UCSD-AML1 (cell line): ENCODE results near the gene THPO.
"Not testable (repeated sequence)": the region's sequence is repeated elsewhere in the genome, so short reads cannot be mapped to it uniquely, and the experiment has no call there.

ENCODE experiments used
- DNase-seq: peaks from one replicate; lab custom pipeline; 2025; ENCODE audit not compliant: unreplicated experiment; lab: John Stamatoyannopoulos, UW

THPO gene

DNA sequence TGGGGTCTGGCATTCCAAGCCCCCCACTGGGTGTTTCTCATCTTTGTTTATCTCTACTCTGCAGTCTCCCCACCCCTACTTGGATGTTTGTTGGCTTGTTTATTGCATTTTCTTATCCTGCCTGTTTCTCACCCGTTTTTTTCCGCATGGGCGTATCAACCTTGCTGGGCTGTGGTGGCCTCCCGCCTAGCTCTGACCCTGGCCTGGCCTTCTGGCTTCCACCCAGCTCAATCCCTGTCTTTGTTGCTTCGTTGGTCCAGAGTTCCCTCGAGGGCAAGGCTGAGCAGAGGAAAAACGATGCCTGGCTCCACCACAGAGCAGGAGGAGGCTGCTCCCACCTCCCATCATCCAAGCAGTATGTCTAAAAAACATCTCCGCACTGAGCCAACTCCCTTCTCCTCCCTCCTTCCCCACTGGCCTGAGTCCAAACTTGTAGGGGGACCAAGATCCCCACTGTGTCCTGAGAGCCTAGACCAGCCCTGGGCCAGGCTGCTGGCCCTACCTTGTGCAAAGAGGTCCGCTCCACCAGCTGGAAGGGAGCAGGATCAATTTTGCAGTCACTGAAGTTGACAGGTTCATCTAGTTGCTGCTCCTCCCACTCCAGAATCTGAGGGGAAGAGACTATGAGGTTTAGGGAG is 26.4 kb downstream of the THPO start:
- no peak for DNase-seq

DNA sequence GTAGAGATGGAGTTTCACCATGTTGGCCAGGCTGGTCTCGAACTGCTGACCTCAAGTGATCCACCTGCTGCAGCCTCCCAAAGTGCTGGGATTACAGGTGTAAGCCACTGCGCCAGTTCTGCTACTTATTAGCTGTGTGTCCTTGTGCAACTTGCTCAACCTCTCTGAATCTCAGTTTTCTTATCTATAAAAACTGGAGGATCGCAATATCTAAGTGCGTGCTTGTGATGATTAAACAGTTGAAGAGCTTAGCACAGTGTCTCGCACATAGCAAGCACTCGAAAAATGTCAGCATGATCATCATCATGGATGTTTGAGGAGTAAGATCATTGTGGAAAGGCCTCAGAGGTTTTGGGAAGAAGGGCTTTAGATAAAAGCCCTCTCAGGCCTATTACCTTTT is 27.4 kb downstream of the THPO start:
- no peak for DNase-seq

DNA sequence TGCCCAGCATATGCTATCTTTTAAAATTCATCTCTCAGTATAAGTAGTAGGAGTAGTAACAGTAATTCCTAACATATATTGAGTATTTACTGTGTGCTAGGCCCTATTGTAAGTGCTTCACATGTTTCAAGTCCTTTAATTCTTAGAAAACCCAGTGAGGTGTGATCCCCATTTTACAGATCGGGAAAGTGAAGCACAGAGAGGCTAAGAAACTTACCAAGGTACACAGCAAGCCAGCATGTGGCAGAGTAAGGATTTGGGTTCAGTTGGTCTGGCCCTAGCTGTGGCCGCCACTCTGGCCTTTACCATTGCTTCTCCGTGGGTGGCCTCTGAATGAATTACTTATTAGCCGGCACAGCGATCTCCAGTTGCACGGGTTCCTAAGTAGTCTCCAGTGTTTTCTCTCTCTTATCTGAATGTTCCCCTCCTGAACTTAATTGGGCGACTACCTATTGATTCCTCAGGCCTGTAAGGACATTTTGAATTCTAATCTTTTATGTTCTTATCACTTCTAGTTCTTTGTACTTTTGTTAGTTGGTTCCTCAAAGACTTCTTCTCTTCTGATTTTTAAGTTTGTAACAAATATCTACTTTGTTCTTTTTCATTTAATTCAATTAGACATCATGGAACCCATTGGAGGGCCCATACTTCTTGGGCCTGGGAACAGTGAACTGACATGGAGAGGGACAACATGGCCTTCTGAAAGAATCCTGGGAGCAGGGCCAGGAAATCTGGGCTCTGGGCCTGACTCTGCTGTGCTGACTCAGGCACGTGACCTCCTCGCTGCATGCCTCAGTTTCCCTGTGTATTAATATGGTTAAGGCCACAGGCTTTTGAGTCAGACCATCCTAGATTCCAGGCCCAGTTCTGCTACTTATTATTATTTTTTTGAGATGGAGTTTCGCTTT is 28.2 kb downstream of the THPO start:
- no peak for DNase-seq

DNA sequence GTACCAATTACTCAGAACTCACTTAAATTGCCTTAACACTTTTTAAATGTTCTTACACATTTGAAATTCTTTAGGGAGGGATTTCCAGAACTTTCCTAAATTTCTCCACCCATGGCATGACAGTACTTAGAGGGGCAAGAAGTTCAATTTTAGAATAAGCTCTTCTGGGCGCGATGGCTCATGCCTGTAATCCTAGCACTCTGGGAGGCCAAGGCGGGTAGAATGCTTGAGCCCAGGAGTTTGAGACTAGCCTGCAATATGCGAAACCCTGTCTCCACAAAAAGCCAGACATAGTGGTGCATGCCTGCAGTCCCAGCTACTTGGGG is 30.0 kb downstream of the THPO start:
- no peak for DNase-seq

DNA sequence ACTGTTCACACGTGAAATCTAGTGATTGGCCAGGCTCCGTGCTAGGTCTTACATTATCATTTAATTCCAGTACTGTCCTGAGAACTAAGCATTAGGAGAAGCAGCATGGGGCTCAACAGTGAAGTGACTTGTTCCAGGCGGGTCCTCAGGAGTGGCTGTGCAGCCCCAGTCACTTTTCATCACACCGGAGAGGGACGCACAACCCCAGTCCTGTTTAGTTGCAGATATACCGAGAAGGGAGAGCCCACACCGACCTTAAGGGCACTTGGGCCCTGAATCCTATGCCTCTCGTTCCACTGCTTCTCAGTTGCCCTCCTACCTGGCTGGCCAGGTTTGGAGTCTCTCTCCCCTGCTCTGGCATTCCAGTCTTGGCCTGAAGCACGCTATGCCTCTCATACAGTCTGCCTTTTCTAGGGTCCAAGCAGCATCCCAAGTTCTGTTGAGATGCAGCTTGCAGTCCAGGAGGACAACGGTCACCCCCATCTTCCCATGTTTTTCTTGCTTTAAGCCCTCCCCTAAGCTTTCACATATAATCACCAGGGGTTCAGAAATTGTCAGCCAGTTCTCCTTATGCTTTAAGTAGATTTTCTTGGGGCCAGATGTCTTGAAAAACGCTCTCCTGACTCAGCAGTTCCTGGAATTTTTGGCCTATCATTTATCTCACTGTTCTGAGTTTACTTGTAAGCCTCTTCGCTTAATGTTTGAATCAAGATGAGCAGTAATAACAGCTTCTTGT is 30.5 kb downstream of the THPO start:
- no peak for DNase-seq

DNA sequence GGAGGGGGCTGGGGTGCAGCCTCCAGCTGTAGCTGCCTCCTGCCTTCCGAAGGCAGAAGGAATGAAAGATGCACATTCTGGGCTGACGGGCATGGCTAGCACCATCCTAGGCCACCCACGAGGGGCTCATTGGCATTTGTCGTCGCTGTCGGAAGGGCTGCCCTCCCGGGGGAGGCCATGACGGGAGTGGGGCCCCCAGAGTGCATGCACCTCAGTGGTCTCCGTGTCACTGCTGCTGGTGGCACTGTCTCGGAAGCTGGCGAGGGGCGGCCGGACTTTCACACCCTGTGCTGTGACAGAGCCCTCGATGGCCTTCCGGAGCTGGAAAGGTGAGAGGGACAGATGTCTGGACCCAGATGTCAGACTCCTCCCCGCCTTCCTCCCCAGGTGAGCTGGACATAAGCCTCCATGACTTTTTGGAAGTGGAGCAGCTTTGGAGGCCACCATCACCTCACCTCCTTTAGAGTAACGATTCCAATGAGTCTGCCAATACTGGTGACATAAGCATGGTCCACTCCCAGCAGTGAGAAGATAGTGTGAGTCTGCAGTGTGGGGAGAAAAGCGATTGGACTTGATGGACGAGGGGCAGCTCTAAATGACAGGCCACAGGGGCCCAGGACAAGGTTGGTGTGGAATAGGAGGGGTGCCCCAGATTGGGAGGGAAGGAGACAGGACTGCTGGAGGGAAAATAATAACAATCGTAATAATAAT is 31.4 kb downstream of the THPO start:
- DNase-seq = no peak

GRCh38 chr3:184345317-184346144 is 32.5 kb downstream of the THPO start:
- peak; percentile 50 for DNase-seq

GRCh38 chr3:184344579-184345316 is 33.3 kb downstream of the THPO start:
- no peak for DNase-seq

DNA sequence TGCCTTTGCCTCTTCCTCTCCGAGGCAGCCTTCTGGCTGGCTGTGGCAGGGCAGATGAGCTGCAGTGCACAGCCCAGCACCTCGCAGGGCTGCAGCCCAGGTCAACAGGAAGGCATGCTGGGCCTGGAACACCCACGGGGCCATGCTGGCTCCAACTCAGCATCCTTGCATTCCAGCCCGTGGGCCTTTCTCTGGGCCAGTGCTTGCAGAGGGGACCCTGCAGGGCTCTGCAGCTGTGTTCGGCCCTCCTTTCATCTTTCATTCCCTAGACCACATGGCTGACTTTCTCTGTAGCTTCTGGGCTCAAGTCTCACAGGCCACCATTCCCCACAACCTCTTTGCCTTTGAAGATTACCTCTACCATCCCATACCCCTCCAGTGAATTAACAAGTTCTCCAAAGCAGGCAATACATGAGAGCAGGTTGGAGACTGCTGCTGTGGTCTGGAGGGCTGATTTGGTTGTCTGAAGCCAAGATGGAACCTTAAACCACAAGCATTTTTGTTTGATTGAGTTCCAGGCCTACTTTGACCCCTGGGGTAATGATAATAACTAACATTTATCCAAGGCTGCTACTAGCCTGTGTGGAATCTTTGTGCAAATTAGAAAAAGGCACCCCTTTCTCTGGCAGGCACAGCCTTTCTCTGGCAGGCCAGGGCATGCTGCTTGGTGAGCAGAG is 34.7 kb downstream of the THPO start:
- DNase-seq = no peak

DNA sequence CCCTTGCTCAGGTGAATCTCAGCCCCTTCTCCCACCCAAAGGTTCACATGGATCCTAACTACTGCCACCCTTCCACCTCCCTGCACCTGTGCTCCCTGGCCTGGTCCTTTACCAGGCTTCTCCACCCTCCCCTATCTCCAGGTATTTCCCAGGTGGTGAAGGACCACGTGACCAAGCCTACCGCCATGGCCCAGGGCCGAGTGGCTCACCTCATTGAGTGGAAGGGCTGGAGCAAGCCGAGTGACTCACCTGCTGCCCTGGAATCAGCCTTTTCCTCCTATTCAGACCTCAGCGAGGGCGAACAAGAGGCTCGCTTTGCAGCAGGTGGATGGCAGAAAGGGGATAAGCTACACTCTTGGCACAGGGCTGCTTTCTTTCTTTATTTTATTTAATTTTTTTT is 36.1 kb downstream of the THPO start:
- no peak for DNase-seq

DNA sequence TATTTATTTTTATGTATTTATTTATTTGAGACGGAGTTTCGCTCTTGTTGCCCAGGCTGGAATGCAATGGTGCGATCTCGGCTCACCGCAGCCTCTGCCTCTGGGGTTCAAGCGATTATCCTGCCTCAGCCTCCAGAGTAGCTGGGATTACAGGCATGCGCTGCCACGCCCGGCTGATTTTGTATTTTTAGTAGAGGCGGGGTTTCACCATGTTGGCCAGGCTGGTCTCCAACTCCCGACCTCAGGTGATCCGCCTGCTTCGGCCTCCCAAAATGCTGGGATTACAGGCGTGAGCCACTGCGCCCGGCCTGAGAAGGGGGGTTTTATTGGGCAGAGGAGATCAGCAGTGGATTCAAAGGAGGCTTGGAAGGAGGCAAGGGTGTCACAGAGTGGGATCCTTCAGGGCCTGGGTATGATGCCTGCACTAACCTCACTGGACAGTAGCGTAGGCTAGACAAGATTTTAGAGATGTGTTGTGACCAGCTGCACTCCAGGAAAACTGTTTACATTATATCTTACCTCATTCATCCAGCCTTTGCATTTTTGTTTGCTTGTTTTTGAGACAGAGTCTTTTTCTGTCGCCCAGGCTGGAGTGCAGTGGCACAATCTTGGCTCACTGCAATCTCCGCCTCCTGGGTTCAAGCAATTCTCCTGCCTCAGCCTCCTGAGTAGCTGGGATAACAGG is 38.4 kb downstream of the THPO start:
- not testable (repeated sequence) for DNase-seq

GRCh38 chr3:184339001-184339400 is 39.0 kb downstream of the THPO start:
- no peak for DNase-seq

GRCh38 chr3:184338511-184338945 is 39.5 kb downstream of the THPO start:
- no peak for DNase-seq

- DNase-seq = no peak
Measured at GRCh38 chr3:184337981-184338380, 40.0 kb downstream of the THPO start.

GRCh38 chr3:184337399-184337714 is 40.6 kb downstream of the THPO start, which contains the start of gene FAM131A:
Gene FAM131A (plus strand): TSS chr3:184337600. CDS start chr3:184337631, 31 bp downstream.
- DNase-seq = no peak

GRCh38 chr3:184336547-184337398 is 41.2 kb downstream of the THPO start:
- no peak for DNase-seq

- no peak for DNase-seq
Measured at GRCh38 chr3:184335661-184336546, 42.1 kb downstream of the THPO start.
